HepG2 (cell line): ENCODE data around the gene TOMM20. TPM values are rescaled to one million over a fixed set of nuclear protein-coding genes. Genes with fewer than 3 reads are reported as not detected.

ENCODE experiments used
- CEBPZ ChIP-seq: IDR thresholded peaks from 2 replicates; pipeline ENCODE4 v1.6.1; 2012; ENCODE audit warnings: low read length, improper control_type of control experiment
- FOXO4 ChIP-seq: sonication (generic); formaldehyde crosslinking; conservative IDR thresholded peaks from 2 replicates; pipeline ENCODE4 v1.8.1; 2023; ENCODE audit warnings: missing genetic modification reagents
- HMGXB4 ChIP-seq, 2 experiments: sonication (generic) in 1 of 2; formaldehyde crosslinking in 1 of 2; IDR thresholded peaks; 2 replicates each; pipeline versions ENCODE4 v1.4.0 to v1.6.1; 2018 to 2020; ENCODE audit warnings: missing genetic modification reagents in 2 of 2, borderline replicate concordance in 1 of 2, low read depth in 1 of 2, mild to moderate bottlenecking in 1 of 2, missing biosample characterization in 1 of 2
- HNRNPUL1 ChIP-seq: fragments of 200-400 bp; formaldehyde crosslinking; IDR thresholded peaks from 2 replicates; pipeline ENCODE4 v1.6.1; 2017; ENCODE audit warnings: low read depth, mild to moderate bottlenecking, low read length, moderate library complexity
- HOXA7 ChIP-seq: sonication (generic); formaldehyde crosslinking; IDR thresholded peaks from 2 replicates; pipeline ENCODE4 v1.8.1; 2022; ENCODE audit warnings: mild to moderate bottlenecking, missing genetic modification reagents, moderate library complexity
- JDP2 ChIP-seq: sonication (generic); formaldehyde crosslinking; IDR thresholded peaks from 2 replicates; pipeline ENCODE4 v1.8.1; 2022; ENCODE audit warnings: missing genetic modification reagents, borderline replicate concordance
- MEIS1 ChIP-seq: sonication (generic); formaldehyde crosslinking; IDR thresholded peaks from 2 replicates; pipeline ENCODE4 v1.9.0; 2021; ENCODE audit warnings: mild to moderate bottlenecking, missing genetic modification reagents, moderate library complexity, borderline replicate concordance
- MIXL1 ChIP-seq: IDR thresholded peaks from 2 replicates; pipeline ENCODE4 v1.6.1; 2016
- PAF1 ChIP-seq: IDR thresholded peaks from 2 replicates; pipeline ENCODE4 v1.6.1; 2016; ENCODE audit warnings: missing genetic modification reagents, missing compliant biosample characterization
- STAG1 ChIP-seq: sonication (generic); formaldehyde crosslinking; IDR thresholded peaks from 2 replicates; pipeline ENCODE4 v1.4.0; 2020; ENCODE audit warnings: missing genetic modification reagents
- ZBTB8A ChIP-seq: sonication (generic); formaldehyde crosslinking; IDR thresholded peaks from 2 replicates; pipeline ENCODE4 v1.4.0; 2020; ENCODE audit warnings: mild to moderate bottlenecking, low read depth, missing genetic modification reagents, borderline replicate concordance
- ZNF160 ChIP-seq: sonication (generic); formaldehyde crosslinking; IDR thresholded peaks from 2 replicates; pipeline ENCODE4 v1.8.0; 2022; ENCODE audit warnings: mild to moderate bottlenecking, inconsistent platforms, missing genetic modification reagents
- ZNF230 ChIP-seq: sonication (generic); formaldehyde crosslinking; IDR thresholded peaks from 2 replicates; pipeline ENCODE4 v1.4.0; 2020; ENCODE audit warnings: mild to moderate bottlenecking, missing genetic modification reagents
- ZNF7 ChIP-seq: IDR thresholded peaks from 2 replicates; pipeline ENCODE4 v1.6.1; 2016; ENCODE audit warnings: missing biosample characterization, missing genetic modification reagents
- ZNF768 ChIP-seq: sonication (generic); formaldehyde crosslinking; IDR thresholded peaks from 2 replicates; pipeline ENCODE4 v1.4.0; 2020; ENCODE audit warnings: missing genetic modification reagents
- polyA plus RNA-seq, 8 experiments: library from polyadenylated mRNA; depleted of rRNA in 3 of 8; stranded (reverse) in 7 of 8; unstranded in 1 of 8; fragments of >200 nt; fragmentation: Illumina TruSeq in 4 of 8; extraction: Trizol in 4 of 8; gene quantifications; 2 replicates each; pipeline versions ENCODE4 v1.2.1 to v1.2.3, GENCODE V29; 2011 to 2016; ENCODE audit warnings: low read depth in 4 of 8, missing spikeins in 1 of 8, mixed read lengths in 1 of 8; ENCODE audit not compliant: insufficient read depth in 1 of 8
- total RNA-seq, 5 experiments: library from RNA; depleted of rRNA; stranded (reverse); fragments of >200 nt; fragmentation: Illumina TruSeq; extraction: Trizol; gene quantifications; 2 replicates each; pipeline ENCODE4 v1.2.3, GENCODE V29; 2016; ENCODE audit warnings: low read depth in 1 of 5
- TF ChIP-seq, protein P1 (sequence below): sonication (generic); formaldehyde crosslinking; IDR thresholded peaks from 2 replicates; pipeline ENCODE4 v1.4.0; 2020; ENCODE audit warnings: mild to moderate bottlenecking, missing genetic modification reagents
- TF ChIP-seq, protein P2 (sequence below): sonication (generic); formaldehyde crosslinking; IDR thresholded peaks from 2 replicates; pipeline ENCODE4 v1.8.0; 2022; ENCODE audit warnings: missing genetic modification reagents, mild to moderate bottlenecking, inconsistent platforms, borderline replicate concordance
- TF ChIP-seq, protein P3 (sequence below): IDR thresholded peaks from 2 replicates; pipeline ENCODE4 v1.6.1; 2016; ENCODE audit warnings: mild to moderate bottlenecking

TOMM20 gene
- total and polyA plus RNA-seq, 2 of the 13 experiments (the other 11 are each of a cell fraction or from before 2014, with no cell fraction given), result 153 to 376 TPM

GRCh38 chr1:235093696-235094592 lies 34.7 kb downstream of the TOMM20 start (continued):
- TF ChIP-seq FOXO4 (CRISPR knock-in tag) (0 out of 2 replicates have a peak, but pooled peaks have one; percentile 63), ZNF7 (CRISPR knock-in tag) (no peak), ZNF230 (CRISPR knock-in tag) (no peak), HOXA7 (no peak), STAG1 (peak; percentile 89), PAF1 (CRISPR knock-in tag) (no peak), HNRNPUL1 (no peak), JDP2 (CRISPR knock-in tag) (no peak), HMGXB4 (CRISPR knock-in tag; IDR thresholded peaks at IDR 0.05; ENCODE audit: borderline replicate concordance in 1 of 2, low read depth in 1 of 2) (peak in 1 of 2 experiments; percentile 42; a peak in 2 of 4 replicates), CEBPZ (no peak), ZNF768 (no peak), ZNF160 (no peak), ZBTB8A (CRISPR knock-in tag) (no peak), MEIS1 (CRISPR knock-in tag) (0 out of 2 replicates have a peak, but pooled peaks have one; percentile 19), MIXL1 (CRISPR knock-in tag) (no peak)
- TF ChIP-seq, protein P1, sequence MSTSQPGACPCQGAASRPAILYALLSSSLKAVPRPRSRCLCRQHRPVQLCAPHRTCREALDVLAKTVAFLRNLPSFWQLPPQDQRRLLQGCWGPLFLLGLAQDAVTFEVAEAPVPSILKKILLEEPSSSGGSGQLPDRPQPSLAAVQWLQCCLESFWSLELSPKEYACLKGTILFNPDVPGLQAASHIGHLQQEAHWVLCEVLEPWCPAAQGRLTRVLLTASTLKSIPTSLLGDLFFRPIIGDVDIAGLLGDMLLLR (CRISPR knock-in tag), result 0 out of 2 replicates have a peak, but pooled peaks have one; percentile 5
- TF ChIP-seq, protein P2, sequence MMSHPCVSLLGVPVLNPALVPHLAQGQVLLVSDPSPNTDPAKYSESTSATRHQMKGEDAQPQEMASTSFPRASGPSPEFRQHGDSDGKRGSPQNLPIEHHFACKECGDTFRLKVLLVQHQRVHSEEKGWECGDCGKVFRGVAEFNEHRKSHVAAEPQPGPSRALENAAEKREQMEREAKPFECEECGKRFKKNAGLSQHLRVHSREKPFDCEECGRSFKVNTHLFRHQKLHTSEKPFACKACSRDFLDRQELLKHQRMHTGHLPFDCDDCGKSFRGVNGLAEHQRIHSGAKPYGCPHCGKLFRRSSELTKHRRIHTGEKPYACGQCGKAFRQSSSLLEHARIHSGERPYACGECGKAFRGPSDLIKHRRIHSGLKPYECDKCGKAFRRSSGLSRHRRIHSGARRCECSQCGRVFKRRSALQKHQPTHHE, result 0 out of 2 replicates have a peak, but pooled peaks have one; percentile 32
- TF ChIP-seq, protein P3, sequence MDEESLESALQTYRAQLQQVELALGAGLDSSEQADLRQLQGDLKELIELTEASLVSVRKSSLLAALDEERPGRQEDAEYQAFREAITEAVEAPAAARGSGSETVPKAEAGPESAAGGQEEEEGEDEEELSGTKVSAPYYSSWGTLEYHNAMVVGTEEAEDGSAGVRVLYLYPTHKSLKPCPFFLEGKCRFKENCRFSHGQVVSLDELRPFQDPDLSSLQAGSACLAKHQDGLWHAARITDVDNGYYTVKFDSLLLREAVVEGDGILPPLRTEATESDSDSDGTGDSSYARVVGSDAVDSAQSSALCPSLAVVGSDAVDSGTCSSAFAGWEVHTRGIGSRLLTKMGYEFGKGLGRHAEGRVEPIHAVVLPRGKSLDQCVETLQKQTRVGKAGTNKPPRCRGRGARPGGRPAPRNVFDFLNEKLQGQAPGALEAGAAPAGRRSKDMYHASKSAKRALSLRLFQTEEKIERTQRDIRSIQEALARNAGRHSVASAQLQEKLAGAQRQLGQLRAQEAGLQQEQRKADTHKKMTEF, result no peak
